GM12892 (cell line): ENCODE data around the gene ASCC3.
"Not testable (repeated sequence)": the region's sequence is repeated elsewhere in the genome, so short reads cannot be mapped to it uniquely, and the experiment has no call there.

Experiments
- POLR2A ChIP-seq: IDR thresholded peaks from 2 replicates; pipeline ENCODE4 v1.6.1; 2011; ENCODE audit warnings: low read depth, low read length, control low read depth
- POLR2AphosphoS5 ChIP-seq: IDR thresholded peaks from 2 replicates; pipeline ENCODE4 v1.6.1; 2011; ENCODE audit warnings: low read depth, low read length, control low read depth

DNA sequence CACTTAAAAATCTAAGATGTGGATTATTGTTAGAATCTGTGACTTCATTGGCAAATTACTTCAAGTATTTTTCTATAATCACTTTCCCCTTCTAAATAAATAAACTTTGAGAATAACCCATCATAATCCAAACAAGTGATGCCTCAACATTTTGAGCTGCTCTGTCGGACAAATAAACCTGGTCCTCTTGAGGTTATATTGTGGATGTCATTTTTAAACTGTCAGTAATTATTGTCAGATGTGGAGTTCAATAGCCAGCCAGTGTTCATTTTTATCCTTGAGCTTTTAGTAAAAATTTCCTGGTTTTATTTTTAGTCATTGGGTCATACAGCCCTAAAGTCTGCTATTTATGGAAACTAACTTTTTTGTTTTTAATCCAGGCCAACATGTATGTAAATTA lies 9.5 kb upstream of the ASCC3 start:
- not testable (repeated sequence) for TF ChIP-seq POLR2A, POLR2AphosphoS5
